HepG2 (cell line): ENCODE measurements around the gene OST4. TPM values are rescaled to one million over a fixed set of nuclear protein-coding genes. Genes with fewer than 3 reads are reported as not detected.
A peak's percentile ranks its signal among the peaks of the same experiment; 100 is the strongest.

ENCODE experiments used
- ATAC-seq: fragments of 200-7000 bp; cut with Tn5 transposase; 3 replicates; pipeline ENCODE4 v1.9.1; 2020; ENCODE audit warnings: mild to moderate bottlenecking, moderate library complexity
- BruUV-seq: library from RNA; stranded (reverse); fragments of 400-500 nt; replicated peaks from 2 replicates; lab custom pipeline; 2021; lab: Mats Ljungman, UMichigan
- CTCF ChIA-PET: fragments of 300-600 bp; formaldehyde crosslinking; extraction: SDS; loops from one replicate; lab custom pipeline; 2021; ENCODE audit warnings: low total read pairs, inconsistent platforms, low intra/inter-chr PET ratio; lab: Yijun Ruan, JAX
- POLR2A ChIA-PET: fragments of 350-600 bp; sonication (Branson Sonifier 250); formaldehyde crosslinking; loops from one replicate; lab custom pipeline; 2020; ENCODE audit warnings: antibody characterized with exemption, inconsistent platforms; lab: Yijun Ruan, JAX
- DNase-seq: peaks from one replicate; pipeline ENCODE4 v3.0.0-alpha.2; 2015; ENCODE audit warnings: low spot score
- FAIRE-seq: peaks from 3 replicates; lab custom pipeline; 2011; peaks lifted over from hg19 to GRCh38; lab: Jason Lieb, UNC
- H2AFZ ChIP-seq: one replicate; pipeline ENCODE4 v1.6.1; 2011; ENCODE audit warnings: low read length, inconsistent platforms
- H3K27ac ChIP-seq: fragments of 300-600 bp; 3 replicates; pipeline ENCODE4 v1.8.0; 2011; ENCODE audit warnings: mixed run types, mild to moderate bottlenecking, mixed read lengths, low read length, inconsistent platforms; ENCODE audit not compliant: insufficient read depth; ENCODE audit errors: extremely low read length
- H3K27me3 ChIP-seq, 2 experiments: fragments of 200-600 bp in 1 of 2; 2 replicates in 1 of 2; 3 replicates in 1 of 2; pipeline versions ENCODE4 v1.6.0 to v1.8.0; 2011; ENCODE audit warnings: low read length in 2 of 2, mild to moderate bottlenecking in 2 of 2, moderate library complexity in 2 of 2, inconsistent platforms in 1 of 2; ENCODE audit not compliant: insufficient read depth in 2 of 2, control insufficient read depth in 1 of 2
- H3K36me3 ChIP-seq, 2 experiments: fragments of 200-600 bp in 1 of 2; replicated peaks in 1 of 2; 2 replicates in 1 of 2; 3 replicates in 1 of 2; pipeline versions ENCODE4 v1.5.1 to v1.8.0; 2011; ENCODE audit warnings: low read length in 2 of 2, inconsistent platforms in 1 of 2; ENCODE audit not compliant: insufficient read depth in 2 of 2, control insufficient read depth in 1 of 2
- H3K4me1 ChIP-seq: 2 replicates; pipeline ENCODE4 v1.5.1; 2012; ENCODE audit warnings: low read length, inconsistent platforms; ENCODE audit not compliant: insufficient read depth
- H3K4me2 ChIP-seq: 2 replicates; pipeline ENCODE4 v1.6.0; 2011; ENCODE audit warnings: low read depth, low read length, inconsistent platforms
- H3K4me3 ChIP-seq, 3 experiments: fragments of 200-600 bp in 1 of 3; sonication (generic), shearing (Covaris generic) in 1 of 3; replicated peaks in 1 of 3; 2 replicates each; pipeline ENCODE4 v1.5.1; 2011 to 2016; ENCODE audit warnings: low read length in 3 of 3, inconsistent platforms in 2 of 3, low read depth in 2 of 3, mild to moderate bottlenecking in 2 of 3, control low read depth in 1 of 3, mixed read lengths in 1 of 3; ENCODE audit not compliant: insufficient read depth in 1 of 3
- H3K79me2 ChIP-seq: one replicate; pipeline ENCODE4 v1.6.1; 2011; ENCODE audit warnings: low read length, inconsistent platforms; ENCODE audit not compliant: insufficient read depth
- H3K9ac ChIP-seq: 2 replicates; pipeline ENCODE4 v1.6.0; 2011; ENCODE audit warnings: mild to moderate bottlenecking, low read depth, low read length, inconsistent platforms; ENCODE audit not compliant: insufficient read depth
- H3K9me3 ChIP-seq: 2 replicates; pipeline ENCODE4 v1.5.1; 2012; ENCODE audit warnings: mild to moderate bottlenecking, low read length
- H4K20me1 ChIP-seq: 2 replicates; pipeline ENCODE4 v1.6.0; 2011; ENCODE audit warnings: inconsistent platforms, mild to moderate bottlenecking, low read length, moderate library complexity; ENCODE audit not compliant: insufficient read depth
- ARNT2 ChIP-seq: sonication (generic); formaldehyde crosslinking; IDR thresholded peaks from 2 replicates; pipeline ENCODE4 v1.8.0; 2022; ENCODE audit warnings: mild to moderate bottlenecking, low read depth, missing genetic modification reagents, moderate library complexity
- CAMTA2 ChIP-seq: sonication (generic); formaldehyde crosslinking; IDR thresholded peaks from 2 replicates; pipeline ENCODE4 v1.4.0; 2020; ENCODE audit warnings: mild to moderate bottlenecking, missing genetic modification reagents, borderline replicate concordance
- DNMT3B ChIP-seq: conservative IDR thresholded peaks from 2 replicates; pipeline ENCODE4 v1.6.1; 2016; ENCODE audit warnings: missing biosample characterization, control low read depth
- GMEB2 ChIP-seq: IDR thresholded peaks from 2 replicates; pipeline ENCODE4 v1.6.1; 2016; ENCODE audit warnings: missing biosample characterization, missing genetic modification reagents, low read depth
- KLF11 ChIP-seq: IDR thresholded peaks from 2 replicates; pipeline ENCODE4 v1.6.1; 2016; ENCODE audit warnings: missing compliant biosample characterization
- KLF9 ChIP-seq: IDR thresholded peaks from 2 replicates; pipeline ENCODE4 v1.6.1; 2016; ENCODE audit warnings: low read depth
- NFKB2 ChIP-seq: sonication (generic); formaldehyde crosslinking; IDR thresholded peaks from 2 replicates; pipeline ENCODE4 v1.4.0; 2020; ENCODE audit warnings: missing genetic modification reagents, borderline replicate concordance
- THYN1 ChIP-seq: sonication (generic); formaldehyde crosslinking; IDR thresholded peaks from 2 replicates; pipeline ENCODE4 v1.8.1; 2023; ENCODE audit warnings: low read depth, mild to moderate bottlenecking, moderate library complexity, missing genetic modification reagents, borderline replicate concordance
- ZBTB34 ChIP-seq: sonication (generic); formaldehyde crosslinking; IDR thresholded peaks from 2 replicates; pipeline ENCODE4 v1.8.0; 2022; ENCODE audit warnings: mild to moderate bottlenecking, missing genetic modification reagents
- ZC3H4 ChIP-seq: sonication (generic); formaldehyde crosslinking; IDR thresholded peaks from 2 replicates; pipeline ENCODE4 v1.4.0; 2020; ENCODE audit warnings: missing genetic modification reagents, borderline replicate concordance
- ZNF354B ChIP-seq: sonication (generic); formaldehyde crosslinking; IDR thresholded peaks from 2 replicates; pipeline ENCODE4 v1.8.0; 2022; ENCODE audit warnings: mild to moderate bottlenecking, missing genetic modification reagents
- ZNF552 ChIP-seq: sonication (generic); formaldehyde crosslinking; IDR thresholded peaks from 2 replicates; pipeline ENCODE4 v1.9.0; 2022; ENCODE audit warnings: missing genetic modification reagents, mild to moderate bottlenecking, borderline replicate concordance
- ZNF570 ChIP-seq: sonication (generic); formaldehyde crosslinking; IDR thresholded peaks from 2 replicates; pipeline ENCODE4 v1.4.0; 2020; ENCODE audit warnings: mild to moderate bottlenecking, missing genetic modification reagents, borderline replicate concordance
- ZNF589 ChIP-seq: sonication (generic); formaldehyde crosslinking; conservative IDR thresholded peaks from 2 replicates; pipeline ENCODE4 v1.8.0; 2022; ENCODE audit warnings: mild to moderate bottlenecking, moderate library complexity, missing genetic modification reagents
- ZNF768 ChIP-seq: sonication (generic); formaldehyde crosslinking; IDR thresholded peaks from 2 replicates; pipeline ENCODE4 v1.4.0; 2020; ENCODE audit warnings: missing genetic modification reagents
- WGBS: methylation state at CpG from one replicate; pipeline ENCODE4 v1.1.6; 2017; ENCODE audit warnings: low lambda C conversion rate; 5-methylcytosine and 5-hydroxymethylcytosine counted together
- in situ Hi-C: cut with HindIII; loops from 2 replicates; pipeline ENCODE4 v1.10.0; 2017; ENCODE audit warnings: low pct_unique_long_range_greater_than_20kb; ENCODE audit not compliant: extremely low pct_ligation_motif_present
- intact Hi-C: fragments of 100-400 bp; cut with micrococcal nuclease; formaldehyde crosslinking; loops from one replicate; pipeline ENCODE4 v1.10.0; 2022; ENCODE audit not compliant: unreplicated experiment
- polyA plus RNA-seq, 8 experiments: library from polyadenylated mRNA; depleted of rRNA in 3 of 8; stranded (reverse) in 7 of 8; unstranded in 1 of 8; fragments of >200 nt; fragmentation: Illumina TruSeq in 4 of 8; extraction: Trizol in 4 of 8; gene quantifications; 2 replicates each; pipeline versions ENCODE4 v1.2.1 to v1.2.3, GENCODE V29; 2011 to 2016; ENCODE audit warnings: low read depth in 4 of 8, missing spikeins in 1 of 8, mixed read lengths in 1 of 8; ENCODE audit not compliant: insufficient read depth in 1 of 8
- total RNA-seq, 5 experiments: library from RNA; depleted of rRNA; stranded (reverse); fragments of >200 nt; fragmentation: Illumina TruSeq; extraction: Trizol; gene quantifications; 2 replicates each; pipeline ENCODE4 v1.2.3, GENCODE V29; 2016; ENCODE audit warnings: low read depth in 1 of 5
- TF ChIP-seq, protein P1 (sequence below): sonication (generic); formaldehyde crosslinking; IDR thresholded peaks from 2 replicates; pipeline ENCODE4 v1.8.1; 2023; ENCODE audit warnings: missing genetic modification reagents, inconsistent platforms, borderline replicate concordance

The OST4 gene
- total and polyA plus RNA-seq, 2 of the 13 experiments (the other 11 are each of a cell fraction or from before 2014, with no cell fraction given): 498 to 584 TPM

GRCh38 chr2:27094353-27094984, 23.0 kb upstream of the OST4 start:
- BruUV-seq: no TSS peak
- POLR2A ChIA-PET: interaction anchor here (0.7 to 4.8 kb wide), 28 partner anchors 8 to 1215 kb away, joined by 3 to 61 read pairs (median 6); partner anchors contain the start of genes ABHD1, AGBL5, ATRAID and CGREF1
- H3K27ac ChIP-seq: peak overlapping the region; percentile 97
- no peaks in the 10 kb centered on the region for H4K20me1 ChIP-seq
- CTCF ChIA-PET: no interaction called here
- no peaks in the 10 kb centered on the region for H3K27me3 ChIP-seq
- H3K79me2 ChIP-seq: peaks cover 36% of the 10 kb centered on the region
- peaks cover 4 to 35% of the 10 kb centered on the region in 2 experiments for H3K36me3 ChIP-seq
- no peak overlapping the region for H2AFZ ChIP-seq
- intact Hi-C loops: loop anchor here (5.0 kb wide), 1 partner anchor 307 kb away; the partner anchor contains the start of gene CENPA
- peak overlapping the region; percentile 96 for H3K4me2 ChIP-seq
- H3K9me3 ChIP-seq: no peaks in the 10 kb centered on the region
- DNase-seq: no peak
- FAIRE-seq: no peak
- no peak for ATAC-seq
- in situ Hi-C loops: no loop called here
- H3K4me3 ChIP-seq: peak overlapping the region in 1 of 3 experiments; percentile 59; a peak in 2 of 6 replicates
- H3K9ac ChIP-seq: peak overlapping the region; percentile 79
- peaks cover 76% of the 10 kb centered on the region for H3K4me1 ChIP-seq
- WGBS: 88% methylated on average over 24 of the region's 24 CpGs
- TF ChIP-seq ZBTB34 (CRISPR knock-in tag) (0 out of 2 replicates have a peak, but pooled peaks have one; percentile 14), ZNF552 (CRISPR knock-in tag) (0 out of 2 replicates have a peak, but pooled peaks have one; percentile 7), THYN1 (0 out of 2 replicates have a peak, but pooled peaks have one; percentile 13), KLF9 (no peak), ZNF768 (CRISPR knock-in tag) (0 out of 2 replicates have a peak, but pooled peaks have one; percentile 29), CAMTA2 (0 out of 2 replicates have a peak, but pooled peaks have one; percentile 35), ZNF589 (no peak), GMEB2 (CRISPR knock-in tag) (no peak), DNMT3B (CRISPR knock-in tag) (no peak), ZC3H4 (CRISPR knock-in tag) (0 out of 2 replicates have a peak, but pooled peaks have one; percentile 77), ZNF570 (no peak), ZNF354B (peak; percentile 29; the same call in 1 of the 2 replicates), KLF11 (CRISPR knock-in tag) (no peak), ARNT2 (0 out of 2 replicates have a peak, but pooled peaks have one; percentile 10), NFKB2 (CRISPR knock-in tag) (peak; percentile 61; the same call in 1 of the 2 replicates)
- TF ChIP-seq, protein P1, sequence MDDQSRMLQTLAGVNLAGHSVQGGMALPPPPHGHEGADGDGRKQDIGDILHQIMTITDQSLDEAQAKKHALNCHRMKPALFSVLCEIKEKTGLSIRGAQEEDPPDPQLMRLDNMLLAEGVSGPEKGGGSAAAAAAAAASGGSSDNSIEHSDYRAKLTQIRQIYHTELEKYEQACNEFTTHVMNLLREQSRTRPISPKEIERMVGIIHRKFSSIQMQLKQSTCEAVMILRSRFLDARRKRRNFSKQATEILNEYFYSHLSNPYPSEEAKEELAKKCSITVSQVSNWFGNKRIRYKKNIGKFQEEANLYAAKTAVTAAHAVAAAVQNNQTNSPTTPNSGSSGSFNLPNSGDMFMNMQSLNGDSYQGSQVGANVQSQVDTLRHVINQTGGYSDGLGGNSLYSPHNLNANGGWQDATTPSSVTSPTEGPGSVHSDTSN (CRISPR knock-in tag): no peak
